ENCODE data around the gene SHOX.

SHOX gene

GRCh38 chrX:633985-634958 lies 3.7 kb downstream of the SHOX start:
- H3K9me3 ChIP-seq (ENCODE audit: insufficient read depth, low read length, severe bottlenecking), result no peaks in the 10 kb centered on the region
- H3K36me3 ChIP-seq (ENCODE audit: insufficient read depth, low read length), result no peaks in the 10 kb centered on the region
- no peak overlapping the region for H3K9ac ChIP-seq (ENCODE audit: low read depth, low read length)
- DNase-seq, result no peak
- no peak overlapping the region for H3K4me3 ChIP-seq (ENCODE audit: low read depth in 1 of 2, low read length in 2 of 2)
- H2AFZ ChIP-seq (ENCODE audit: low read depth, low read length), result no peak overlapping the region
- TF ChIP-seq, protein P1, sequence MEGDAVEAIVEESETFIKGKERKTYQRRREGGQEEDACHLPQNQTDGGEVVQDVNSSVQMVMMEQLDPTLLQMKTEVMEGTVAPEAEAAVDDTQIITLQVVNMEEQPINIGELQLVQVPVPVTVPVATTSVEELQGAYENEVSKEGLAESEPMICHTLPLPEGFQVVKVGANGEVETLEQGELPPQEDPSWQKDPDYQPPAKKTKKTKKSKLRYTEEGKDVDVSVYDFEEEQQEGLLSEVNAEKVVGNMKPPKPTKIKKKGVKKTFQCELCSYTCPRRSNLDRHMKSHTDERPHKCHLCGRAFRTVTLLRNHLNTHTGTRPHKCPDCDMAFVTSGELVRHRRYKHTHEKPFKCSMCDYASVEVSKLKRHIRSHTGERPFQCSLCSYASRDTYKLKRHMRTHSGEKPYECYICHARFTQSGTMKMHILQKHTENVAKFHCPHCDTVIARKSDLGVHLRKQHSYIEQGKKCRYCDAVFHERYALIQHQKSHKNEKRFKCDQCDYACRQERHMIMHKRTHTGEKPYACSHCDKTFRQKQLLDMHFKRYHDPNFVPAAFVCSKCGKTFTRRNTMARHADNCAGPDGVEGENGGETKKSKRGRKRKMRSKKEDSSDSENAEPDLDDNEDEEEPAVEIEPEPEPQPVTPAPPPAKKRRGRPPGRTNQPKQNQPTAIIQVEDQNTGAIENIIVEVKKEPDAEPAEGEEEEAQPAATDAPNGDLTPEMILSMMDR (IDR thresholded peaks at IDR 0.05; ENCODE audit: borderline replicate concordance, extremely low read depth, low read length, poor library complexity, severe bottlenecking), result no peak
- no peak for TF ChIP-seq EZH2 (IDR thresholded peaks at IDR 0.05; ENCODE audit: borderline replicate concordance, low read depth, low read length, severe bottlenecking)
- no peak for ATAC-seq (ENCODE audit: insufficient read depth, low read depth)
- H3K27me3 ChIP-seq (ENCODE audit: insufficient read depth, low read length, poor library complexity), result no peaks in the 10 kb centered on the region
- no peaks in the 10 kb centered on the region for H3K4me1 ChIP-seq (ENCODE audit: insufficient read depth, low read length)
- no peaks in the 10 kb centered on the region for H3K79me2 ChIP-seq (ENCODE audit: insufficient read depth, low read length)
- H4K20me1 ChIP-seq (ENCODE audit: insufficient read depth, low read length), result no peaks in the 10 kb centered on the region
- no peak overlapping the region for H3K27ac ChIP-seq (ENCODE audit: low read length)
- H3K4me2 ChIP-seq (ENCODE audit: insufficient read depth, low read length), result no peak overlapping the region

DNA sequence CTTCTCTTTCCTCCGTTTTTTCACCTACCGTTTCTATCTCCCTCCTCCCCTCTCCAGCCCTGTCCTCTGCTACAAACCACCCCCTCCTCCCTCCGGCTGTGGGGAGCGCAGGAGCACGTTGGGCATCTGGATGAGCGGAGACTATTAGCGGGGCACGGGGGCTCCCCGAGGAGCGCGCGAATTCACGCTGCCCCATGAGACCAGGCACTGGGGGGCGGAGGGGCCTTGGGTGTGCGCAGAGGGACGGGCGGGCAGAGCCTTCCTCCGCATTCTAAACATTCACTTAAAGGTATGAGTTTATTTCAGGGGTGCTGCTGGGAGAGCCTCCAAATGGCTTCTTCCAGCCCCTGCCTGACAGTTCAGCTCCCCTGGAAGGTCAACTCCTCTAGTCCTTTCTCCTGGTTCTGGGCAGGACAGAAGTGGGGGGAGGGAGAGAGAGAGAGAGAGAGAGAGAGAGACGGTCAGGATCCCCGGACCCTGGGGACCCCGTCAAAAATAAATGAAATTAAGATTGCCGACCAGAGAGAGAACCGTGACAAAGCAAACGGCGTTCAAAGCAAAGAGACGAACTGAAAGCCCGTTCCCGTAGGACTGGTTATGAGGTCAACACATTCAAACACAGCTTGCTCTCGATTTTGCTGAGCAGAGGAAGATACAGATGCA lies 5.0 kb downstream of the SHOX start:
- TF ChIP-seq EZH2 (IDR thresholded peaks at IDR 0.05; ENCODE audit: borderline replicate concordance, low read depth, low read length, severe bottlenecking), result no peak
- TF ChIP-seq, protein P1 (IDR thresholded peaks at IDR 0.05; ENCODE audit: borderline replicate concordance, extremely low read depth, low read length, poor library complexity, severe bottlenecking), result no peak
- H3K27ac ChIP-seq (ENCODE audit: low read length), result no peak overlapping the region

GRCh38 chrX:636981-637659 lies 6.5 kb downstream of the SHOX start:
- Histone ChIP-seq H3K4me2 (ENCODE audit: insufficient read depth, low read length) (no peak overlapping the region), H3K27ac (ENCODE audit: low read length) (no peak overlapping the region), H4K20me1 (ENCODE audit: insufficient read depth, low read length) (no peaks in the 10 kb centered on the region), H3K27me3 (ENCODE audit: insufficient read depth, low read length, poor library complexity) (no peaks in the 10 kb centered on the region), H2AFZ (ENCODE audit: low read depth, low read length) (no peak overlapping the region), H3K9ac (ENCODE audit: low read depth, low read length) (no peak overlapping the region), H3K79me2 (ENCODE audit: insufficient read depth, low read length) (no peaks in the 10 kb centered on the region), H3K4me3 (ENCODE audit: low read depth in 1 of 2, low read length in 2 of 2) (no peak overlapping the region), H3K4me1 (ENCODE audit: insufficient read depth, low read length) (no peaks in the 10 kb centered on the region), H3K9me3 (ENCODE audit: insufficient read depth, low read length, severe bottlenecking) (no peaks in the 10 kb centered on the region), H3K36me3 (ENCODE audit: insufficient read depth, low read length) (no peaks in the 10 kb centered on the region)
- DNase-seq, result no peak
- ATAC-seq (ENCODE audit: insufficient read depth, low read depth), result no peak
- no peak for TF ChIP-seq EZH2 (IDR thresholded peaks at IDR 0.05; ENCODE audit: borderline replicate concordance, low read depth, low read length, severe bottlenecking)
- TF ChIP-seq, protein P1 (IDR thresholded peaks at IDR 0.05; ENCODE audit: borderline replicate concordance, extremely low read depth, low read length, poor library complexity, severe bottlenecking), result no peak

More for the DNA sequence above, 5.0 kb downstream of the SHOX start:
- no peaks in the 10 kb centered on the region for H4K20me1 ChIP-seq (ENCODE audit: insufficient read depth, low read length)
- no peak overlapping the region for H2AFZ ChIP-seq (ENCODE audit: low read depth, low read length)
- H3K36me3 ChIP-seq (ENCODE audit: insufficient read depth, low read length), result no peaks in the 10 kb centered on the region
- no peaks in the 10 kb centered on the region for H3K79me2 ChIP-seq (ENCODE audit: insufficient read depth, low read length)
- no peaks in the 10 kb centered on the region for H3K4me1 ChIP-seq (ENCODE audit: insufficient read depth, low read length)
- H3K9ac ChIP-seq (ENCODE audit: low read depth, low read length), result no peak overlapping the region
- DNase-seq, result no peak
- no peak overlapping the region for H3K4me3 ChIP-seq (ENCODE audit: low read depth in 1 of 2, low read length in 2 of 2)
- no peak overlapping the region for H3K4me2 ChIP-seq (ENCODE audit: insufficient read depth, low read length)
- H3K9me3 ChIP-seq (ENCODE audit: insufficient read depth, low read length, severe bottlenecking), result no peaks in the 10 kb centered on the region
- ATAC-seq (ENCODE audit: insufficient read depth, low read depth), result no peak
- H3K27me3 ChIP-seq (ENCODE audit: insufficient read depth, low read length, poor library complexity), result no peaks in the 10 kb centered on the region
